Keratinocyte (primary cell): ENCODE measurements around the gene IL4R.
"Not testable (repeated sequence)": the region's sequence is repeated elsewhere in the genome, so short reads cannot be mapped to it uniquely, and the experiment has no call there.

Experiments used
- EZH2 ChIP-seq: IDR thresholded peaks from one replicate; pipeline ENCODE4 v1.6.1; 2012; ENCODE audit warnings: inconsistent platforms, mild to moderate bottlenecking, low read length, moderate library complexity
- TF ChIP-seq, protein P1 (sequence below), 3 experiments: IDR thresholded peaks in 1 of 3; conservative IDR thresholded peaks in 1 of 3; optimal IDR thresholded peaks in 1 of 3; 2 replicates in 2 of 3; 3 replicates in 1 of 3; pipeline versions ENCODE3 to v1.5.1; 2011; ENCODE audit warnings: low read length in 3 of 3, mild to moderate bottlenecking in 3 of 3, moderate library complexity in 2 of 3, control low read depth in 1 of 3, inconsistent platforms in 1 of 3; ENCODE audit not compliant: insufficient read depth in 2 of 3; ENCODE audit errors: extremely low read depth in 1 of 3

DNA sequence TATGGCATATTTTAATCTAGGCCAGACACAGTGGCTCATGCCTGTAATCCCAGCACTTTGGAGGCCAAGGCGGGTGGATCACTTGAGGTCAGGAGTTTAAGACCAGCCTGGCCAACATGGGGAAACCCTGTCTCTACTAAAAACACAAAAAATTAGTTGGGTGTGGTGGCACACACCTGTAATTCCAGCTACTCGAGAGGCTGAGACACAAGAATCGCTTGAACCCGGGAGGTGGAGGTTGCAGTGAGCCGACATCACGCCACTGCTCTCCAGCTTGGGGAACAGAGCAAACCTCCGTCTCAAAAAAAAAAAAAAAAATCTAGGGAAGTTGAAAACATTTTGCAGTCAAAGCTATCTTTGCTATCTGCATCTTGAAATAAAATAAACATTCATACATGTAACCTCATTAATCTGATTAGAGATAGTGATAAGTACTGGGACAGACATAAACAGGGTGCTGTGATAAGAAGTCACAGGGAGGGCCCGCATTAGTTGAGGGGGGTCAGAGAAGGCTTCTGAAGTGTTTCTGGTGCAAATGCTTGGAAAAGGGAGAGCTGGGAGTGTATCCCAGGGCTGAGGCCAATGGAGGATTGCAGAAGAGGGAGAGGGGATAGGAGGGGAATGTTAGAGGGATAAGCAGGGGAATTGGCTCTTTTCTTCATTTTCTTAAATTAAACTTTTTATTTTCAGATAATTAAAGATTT lies 15.8 kb downstream of the IL4R start:
- TF ChIP-seq, protein P1, sequence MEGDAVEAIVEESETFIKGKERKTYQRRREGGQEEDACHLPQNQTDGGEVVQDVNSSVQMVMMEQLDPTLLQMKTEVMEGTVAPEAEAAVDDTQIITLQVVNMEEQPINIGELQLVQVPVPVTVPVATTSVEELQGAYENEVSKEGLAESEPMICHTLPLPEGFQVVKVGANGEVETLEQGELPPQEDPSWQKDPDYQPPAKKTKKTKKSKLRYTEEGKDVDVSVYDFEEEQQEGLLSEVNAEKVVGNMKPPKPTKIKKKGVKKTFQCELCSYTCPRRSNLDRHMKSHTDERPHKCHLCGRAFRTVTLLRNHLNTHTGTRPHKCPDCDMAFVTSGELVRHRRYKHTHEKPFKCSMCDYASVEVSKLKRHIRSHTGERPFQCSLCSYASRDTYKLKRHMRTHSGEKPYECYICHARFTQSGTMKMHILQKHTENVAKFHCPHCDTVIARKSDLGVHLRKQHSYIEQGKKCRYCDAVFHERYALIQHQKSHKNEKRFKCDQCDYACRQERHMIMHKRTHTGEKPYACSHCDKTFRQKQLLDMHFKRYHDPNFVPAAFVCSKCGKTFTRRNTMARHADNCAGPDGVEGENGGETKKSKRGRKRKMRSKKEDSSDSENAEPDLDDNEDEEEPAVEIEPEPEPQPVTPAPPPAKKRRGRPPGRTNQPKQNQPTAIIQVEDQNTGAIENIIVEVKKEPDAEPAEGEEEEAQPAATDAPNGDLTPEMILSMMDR (optimal IDR thresholded peaks at IDR 0.05 in 1 of 3, IDR thresholded peaks at IDR 0.05 in 1 of 3, conservative IDR thresholded peaks at IDR 0.05 in 1 of 3; ENCODE audit: extremely low read depth in 1 of 3, insufficient read depth in 2 of 3, low read length in 3 of 3), result not testable (repeated sequence)
- TF ChIP-seq EZH2, result not testable (repeated sequence)
